Neural cell (in vitro differentiated cells): Measurements from ENCODE around the gene TPM2. TPM values are rescaled to one million over a fixed set of nuclear protein-coding genes. Genes with fewer than 3 reads are reported as not detected.

Experiments
- H2AFZ ChIP-seq: fragments of 200-600, 300-800 bp; sonication (generic), shearing (Covaris generic); 2 replicates; pipeline ENCODE4 v1.6.0; 2014; ENCODE audit warnings: low read depth, mild to moderate bottlenecking, antibody characterized with exemption, low read length, moderate library complexity
- H3F3A ChIP-seq: fragments of 200-600 bp; shearing (Covaris generic); 2 replicates; pipeline ENCODE4 v1.6.1; 2016; ENCODE audit warnings: mild to moderate bottlenecking, moderate library complexity, mixed read lengths, antibody characterized with exemption, low read length; ENCODE audit not compliant: insufficient read depth, poor library complexity, severe bottlenecking
- H3K27ac ChIP-seq: fragments of 200-600, 300-800 bp; sonication (generic), shearing (Covaris generic); 2 replicates; pipeline ENCODE4 v1.5.1; 2014; ENCODE audit warnings: mild to moderate bottlenecking, low read length, moderate library complexity
- H3K27me3 ChIP-seq: fragments of 300-800, 200-600 bp; sonication (generic), shearing (Covaris generic); 2 replicates; pipeline ENCODE4 v1.6.0; 2014; ENCODE audit warnings: mild to moderate bottlenecking, low read depth, low read length, moderate library complexity; ENCODE audit not compliant: insufficient read depth
- H3K36me3 ChIP-seq: fragments of 300-800, 200-600 bp; sonication (generic), shearing (Covaris generic); 2 replicates; pipeline ENCODE4 v1.5.1; 2014; ENCODE audit warnings: mild to moderate bottlenecking, antibody characterized with exemption, low read length, moderate library complexity; ENCODE audit not compliant: insufficient read depth
- H3K4me2 ChIP-seq: fragments of 300-800, 200-600 bp; sonication (generic), shearing (Covaris generic); 2 replicates; pipeline ENCODE4 v1.6.0; 2014; ENCODE audit warnings: mild to moderate bottlenecking, low read length
- H3K4me3 ChIP-seq: fragments of 300-800, 200-600 bp; sonication (generic), shearing (Covaris generic); 2 replicates; pipeline ENCODE4 v1.5.1; 2014; ENCODE audit warnings: mild to moderate bottlenecking, low read length, moderate library complexity
- H3K79me2 ChIP-seq: fragments of 200-600 bp; shearing (Covaris generic); replicated peaks from 2 replicates; pipeline ENCODE4 v1.6.0; 2014; ENCODE audit warnings: mild to moderate bottlenecking, low read length, moderate library complexity; ENCODE audit not compliant: insufficient read depth
- H3K9ac ChIP-seq: fragments of 300-800, 200-600 bp; sonication (generic), shearing (Covaris generic); 2 replicates; pipeline ENCODE4 v1.6.1; 2016; ENCODE audit warnings: mild to moderate bottlenecking, low read length, mixed read lengths
- H3K9me2 ChIP-seq: fragments of 200-600 bp; shearing (Covaris generic); 2 replicates; pipeline ENCODE4 v1.6.1; 2016; ENCODE audit warnings: mild to moderate bottlenecking, low read length, mixed read lengths; ENCODE audit not compliant: insufficient read depth
- H3K9me3 ChIP-seq: fragments of 200-600, 300-800 bp; sonication (generic), shearing (Covaris generic); 2 replicates; pipeline ENCODE4 v1.6.1; 2016; ENCODE audit warnings: mild to moderate bottlenecking, mixed run types, low read length, moderate library complexity, mixed read lengths
- H4K20me1 ChIP-seq: fragments of 200-600 bp; shearing (Covaris generic); 2 replicates; pipeline ENCODE4 v1.6.1; 2016; ENCODE audit warnings: mild to moderate bottlenecking, mixed run types; ENCODE audit not compliant: insufficient read depth
- CTCF ChIP-seq: fragments of 450-650 bp; IDR thresholded peaks from 2 replicates; pipeline ENCODE4 v1.5.1; 2014; ENCODE audit warnings: antibody characterized with exemption, mild to moderate bottlenecking, moderate library complexity; ENCODE audit not compliant: poor library complexity, severe bottlenecking
- EP300 ChIP-seq: fragments of 450-650 bp; conservative IDR thresholded peaks from 2 replicates; pipeline ENCODE4 v1.6.1; 2014; ENCODE audit warnings: antibody characterized with exemption, mild to moderate bottlenecking, moderate library complexity; ENCODE audit not compliant: poor library complexity, severe bottlenecking
- EZH2 ChIP-seq: fragments of 200-600, 300-800 bp; shearing (Covaris generic), sonication (generic); IDR thresholded peaks from 2 replicates; pipeline ENCODE4 v1.6.1; 2014; ENCODE audit warnings: antibody characterized with exemption, low read length, borderline replicate concordance, mild to moderate bottlenecking; ENCODE audit not compliant: insufficient read depth, poor library complexity, severe bottlenecking
- MXI1 ChIP-seq: fragments of 450-650 bp; conservative IDR thresholded peaks from 2 replicates; pipeline ENCODE4 v1.6.1; 2014; ENCODE audit warnings: antibody characterized with exemption, mild to moderate bottlenecking; ENCODE audit not compliant: poor library complexity, severe bottlenecking
- POLR2AphosphoS5 ChIP-seq: IDR thresholded peaks from 2 replicates; pipeline ENCODE4 v1.6.1; 2012
- RAD21 ChIP-seq: fragments of 450-650 bp; conservative IDR thresholded peaks from 2 replicates; pipeline ENCODE4 v1.6.1; 2014; ENCODE audit warnings: antibody characterized with exemption, mild to moderate bottlenecking, moderate library complexity
- REST ChIP-seq: IDR thresholded peaks from 2 replicates; pipeline ENCODE4 v1.6.1; 2012; ENCODE audit warnings: borderline replicate concordance
- SMC3 ChIP-seq: fragments of 450-650 bp; conservative IDR thresholded peaks from 2 replicates; pipeline ENCODE4 v1.6.1; 2014; ENCODE audit warnings: antibody characterized with exemption, mild to moderate bottlenecking, moderate library complexity; ENCODE audit not compliant: poor library complexity
- TAF1 ChIP-seq: IDR thresholded peaks from 2 replicates; pipeline ENCODE4 v1.6.1; 2012; ENCODE audit warnings: low read depth
- polyA plus RNA-seq: library from polyadenylated mRNA; depleted of rRNA; stranded (reverse); fragments of >200 nt; gene quantifications from 2 replicates; pipeline ENCODE4 v1.2.3, GENCODE V29; 2014

Gene TPM2
- polyA plus RNA-seq, 1 donor from 2014 or later: not detected

GRCh38 chr9:35723908-35724307, 34.2 kb upstream of the TPM2 start:
- Histone ChIP-seq H3K36me3 (no peaks in the 10 kb centered on the region), H3K9ac (no peak overlapping the region), H4K20me1 (no peaks in the 10 kb centered on the region), H3K79me2 (peaks cover 5% of the 10 kb centered on the region), H2AFZ (no peak overlapping the region), H3K27me3 (no peaks in the 10 kb centered on the region), H3K4me3 (no peak overlapping the region), H3F3A (no peaks in the 10 kb centered on the region), H3K9me3 (no peaks in the 10 kb centered on the region), H3K9me2 (no peaks in the 10 kb centered on the region), H3K4me2 (no peak overlapping the region), H3K27ac (no peak overlapping the region)
- TF ChIP-seq MXI1 (no peak), POLR2AphosphoS5 (no peak), EP300 (no peak), TAF1 (no peak), CTCF (no peak), SMC3 (no peak), REST (no peak), RAD21 (no peak), EZH2 (no peak)

GRCh38 chr9:35723426-35723825, 33.7 kb upstream of the TPM2 start:
- H3K27me3 ChIP-seq: no peaks in the 10 kb centered on the region
- no peak overlapping the region for H3K4me2 ChIP-seq
- H3K9ac ChIP-seq: no peak overlapping the region
- H2AFZ ChIP-seq: no peak overlapping the region
- H3K9me3 ChIP-seq: no peaks in the 10 kb centered on the region
- TF ChIP-seq POLR2AphosphoS5: no peak
- no peak for TF ChIP-seq MXI1
- TF ChIP-seq RAD21: no peak
- H3K27ac ChIP-seq: no peak overlapping the region
- no peaks in the 10 kb centered on the region for H4K20me1 ChIP-seq
- H3K4me3 ChIP-seq: no peak overlapping the region
- H3K79me2 ChIP-seq: peaks cover 1% of the 10 kb centered on the region
- H3F3A ChIP-seq: no peaks in the 10 kb centered on the region
- H3K36me3 ChIP-seq: no peaks in the 10 kb centered on the region
- no peaks in the 10 kb centered on the region for H3K9me2 ChIP-seq

GRCh38 chr9:35719546-35719945, 29.8 kb upstream of the TPM2 start:
- no peak for TF ChIP-seq EP300
- no peak for TF ChIP-seq TAF1
- TF ChIP-seq POLR2AphosphoS5: no peak
- no peak for TF ChIP-seq MXI1
- TF ChIP-seq SMC3: no peak
- no peak for TF ChIP-seq REST
- TF ChIP-seq RAD21: no peak
- TF ChIP-seq EZH2: no peak
- no peak for TF ChIP-seq CTCF
- Histone ChIP-seq H4K20me1 (no peaks in the 10 kb centered on the region), H3K79me2 (no peaks in the 10 kb centered on the region), H2AFZ (no peak overlapping the region), H3K27me3 (no peaks in the 10 kb centered on the region), H3K9me2 (no peaks in the 10 kb centered on the region), H3K9me3 (no peaks in the 10 kb centered on the region), H3K9ac (no peak overlapping the region), H3F3A (no peaks in the 10 kb centered on the region), H3K27ac (no peak overlapping the region), H3K4me3 (no peak overlapping the region), H3K36me3 (no peaks in the 10 kb centered on the region), H3K4me2 (no peak overlapping the region)
